ENCODE data around the gene DDX20. TPM values are rescaled to one million over a fixed set of nuclear protein-coding genes. Genes with fewer than 3 reads are reported as not detected.
A peak's percentile ranks its signal among the peaks of the same experiment; 100 is the strongest.

DDX20 gene
- total RNA-seq, 6 experiments from 2014 or later: 12.9 to 15.5 (median 13.9) TPM

DNA sequence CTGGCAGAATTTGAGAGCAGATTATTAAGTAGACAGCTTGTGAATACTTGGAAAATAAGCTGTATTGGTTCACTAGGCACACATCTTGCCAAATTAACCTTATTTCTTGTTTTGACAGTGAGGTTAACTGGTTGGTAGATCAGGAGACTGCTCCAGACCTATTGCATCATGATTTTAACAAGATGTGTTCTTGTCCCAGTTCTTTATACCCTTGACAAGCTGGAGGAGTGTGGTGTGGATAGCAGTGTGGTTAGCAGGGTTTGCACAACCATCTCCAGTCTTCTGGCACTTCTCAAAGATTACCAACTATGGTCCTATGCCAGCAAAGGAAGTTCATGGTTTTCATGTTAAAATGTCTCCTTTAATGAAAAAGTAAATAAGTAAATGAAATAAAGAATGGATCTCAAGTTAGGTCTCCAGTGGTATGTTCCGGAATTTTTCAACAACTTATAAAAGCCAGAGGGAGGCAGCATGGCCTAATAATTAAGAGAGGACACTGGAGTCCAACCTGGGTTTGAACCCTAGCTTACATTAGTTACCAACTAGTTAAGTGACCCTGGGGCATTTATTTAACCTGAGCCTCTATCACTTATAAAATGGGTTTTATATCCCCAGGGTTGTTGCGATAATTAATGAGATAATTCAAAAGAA lies 34.1 kb downstream of the DDX20 start:
- Mint-ChIP-seq H3K36me3 (ENCODE audit: low read depth) (no peaks in the 10 kb centered on the region), H3K27me3 (ENCODE audit: insufficient read depth) (peaks cover 39% of the 10 kb centered on the region), H3K4me1 (ENCODE audit: low read depth) (peaks cover 5% of the 10 kb centered on the region; the same call in 1 of the 2 replicates), H3K4me3 (no peak overlapping the region), H3K27ac (no peak overlapping the region), H3K9me3 (no peaks in the 10 kb centered on the region)
- peak; percentile 19 for DNase-seq
- TF ChIP-seq, protein P1, sequence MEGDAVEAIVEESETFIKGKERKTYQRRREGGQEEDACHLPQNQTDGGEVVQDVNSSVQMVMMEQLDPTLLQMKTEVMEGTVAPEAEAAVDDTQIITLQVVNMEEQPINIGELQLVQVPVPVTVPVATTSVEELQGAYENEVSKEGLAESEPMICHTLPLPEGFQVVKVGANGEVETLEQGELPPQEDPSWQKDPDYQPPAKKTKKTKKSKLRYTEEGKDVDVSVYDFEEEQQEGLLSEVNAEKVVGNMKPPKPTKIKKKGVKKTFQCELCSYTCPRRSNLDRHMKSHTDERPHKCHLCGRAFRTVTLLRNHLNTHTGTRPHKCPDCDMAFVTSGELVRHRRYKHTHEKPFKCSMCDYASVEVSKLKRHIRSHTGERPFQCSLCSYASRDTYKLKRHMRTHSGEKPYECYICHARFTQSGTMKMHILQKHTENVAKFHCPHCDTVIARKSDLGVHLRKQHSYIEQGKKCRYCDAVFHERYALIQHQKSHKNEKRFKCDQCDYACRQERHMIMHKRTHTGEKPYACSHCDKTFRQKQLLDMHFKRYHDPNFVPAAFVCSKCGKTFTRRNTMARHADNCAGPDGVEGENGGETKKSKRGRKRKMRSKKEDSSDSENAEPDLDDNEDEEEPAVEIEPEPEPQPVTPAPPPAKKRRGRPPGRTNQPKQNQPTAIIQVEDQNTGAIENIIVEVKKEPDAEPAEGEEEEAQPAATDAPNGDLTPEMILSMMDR (IDR thresholded peaks at IDR 0.05): peak; percentile 21; the same call in 1 of the 2 replicates

GRCh38 chr1:111791776-111792175 lies 36.1 kb downstream of the DDX20 start:
- Mint-ChIP-seq H3K4me1 (ENCODE audit: low read depth) (peaks cover 5% of the 10 kb centered on the region; the same call in 1 of the 2 replicates), H3K4me3 (no peak overlapping the region), H3K27me3 (ENCODE audit: insufficient read depth) (peaks cover 27% of the 10 kb centered on the region), H3K9me3 (no peaks in the 10 kb centered on the region), H3K27ac (no peak overlapping the region), H3K36me3 (ENCODE audit: low read depth) (no peaks in the 10 kb centered on the region)
- TF ChIP-seq, protein P1 (IDR thresholded peaks at IDR 0.05): no peak
- no peak for DNase-seq

GRCh38 chr1:111792249-111792648 lies 36.5 kb downstream of the DDX20 start:
- no peak for DNase-seq
- H3K9me3 Mint-ChIP-seq: no peaks in the 10 kb centered on the region
- TF ChIP-seq, protein P1 (IDR thresholded peaks at IDR 0.05): no peak
- H3K27ac Mint-ChIP-seq: no peak overlapping the region
- peaks cover 5% of the 10 kb centered on the region; the same call in 1 of the 2 replicates for H3K4me1 Mint-ChIP-seq (ENCODE audit: low read depth)
- peaks cover 22% of the 10 kb centered on the region for H3K27me3 Mint-ChIP-seq (ENCODE audit: insufficient read depth)
- H3K4me3 Mint-ChIP-seq: no peak overlapping the region
- no peaks in the 10 kb centered on the region for H3K36me3 Mint-ChIP-seq (ENCODE audit: low read depth)

DNA sequence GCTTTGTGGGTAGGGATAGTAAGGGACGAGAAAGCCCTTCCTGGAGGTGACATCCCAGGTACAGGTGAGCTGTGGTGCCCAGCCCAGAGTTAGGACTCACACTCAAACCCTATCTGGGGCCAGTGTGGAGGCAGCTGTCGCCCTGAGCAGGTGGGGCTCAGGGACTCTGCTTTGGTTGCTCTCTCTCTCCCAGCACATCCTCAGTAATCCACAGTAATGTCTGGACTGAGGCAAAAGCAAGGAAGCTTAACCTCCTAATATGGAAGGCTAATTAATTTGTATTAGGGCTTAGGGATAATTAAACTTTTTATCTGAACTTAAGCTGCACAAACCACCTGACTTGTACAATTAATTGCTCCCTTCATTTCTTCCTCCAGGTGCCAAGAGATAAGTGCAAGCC lies 38.2 kb downstream of the DDX20 start:
- peaks cover 18% of the 10 kb centered on the region for H3K27me3 Mint-ChIP-seq (ENCODE audit: insufficient read depth)
- DNase-seq: no peak
- TF ChIP-seq, protein P1 (IDR thresholded peaks at IDR 0.05): no peak
- no peaks in the 10 kb centered on the region for H3K36me3 Mint-ChIP-seq (ENCODE audit: low read depth)
- H3K27ac Mint-ChIP-seq: no peak overlapping the region
- no peaks in the 10 kb centered on the region for H3K9me3 Mint-ChIP-seq
- peaks cover 5% of the 10 kb centered on the region; the same call in 1 of the 2 replicates for H3K4me1 Mint-ChIP-seq (ENCODE audit: low read depth)
- no peak overlapping the region for H3K4me3 Mint-ChIP-seq

DNA sequence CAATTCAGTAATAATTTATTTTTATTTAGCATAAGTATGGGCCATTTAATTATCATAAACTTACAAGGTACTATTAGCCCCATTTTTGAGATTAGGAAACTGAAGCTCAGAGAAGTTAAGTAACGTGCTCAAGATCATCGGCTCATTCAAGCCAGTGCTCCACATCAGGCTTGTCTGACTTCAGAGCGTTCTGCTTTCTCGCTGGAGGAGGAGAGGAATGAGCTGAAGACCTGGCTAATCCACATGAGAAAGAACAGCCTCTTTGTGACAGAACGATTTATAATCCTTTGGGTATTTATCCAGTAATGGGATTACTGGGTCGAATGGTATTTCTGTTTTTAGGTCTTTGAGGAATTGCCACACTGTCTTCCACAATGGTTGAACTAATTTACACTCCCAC lies 39.7 kb downstream of the DDX20 start:
- no peak for DNase-seq
- no peaks in the 10 kb centered on the region for H3K36me3 Mint-ChIP-seq (ENCODE audit: low read depth)
- TF ChIP-seq, protein P1 (IDR thresholded peaks at IDR 0.05): no peak; the same call in 1 of the 2 replicates
- H3K9me3 Mint-ChIP-seq: no peaks in the 10 kb centered on the region
- H3K4me1 Mint-ChIP-seq (ENCODE audit: low read depth): no peaks in the 10 kb centered on the region
- H3K27me3 Mint-ChIP-seq (ENCODE audit: insufficient read depth): peaks cover 18% of the 10 kb centered on the region
- no peak overlapping the region for H3K4me3 Mint-ChIP-seq
- no peak overlapping the region for H3K27ac Mint-ChIP-seq

All from HFFc6 (cell line).